ENCODE measurements around the gene POPDC2. TPM values are rescaled to one million over a fixed set of nuclear protein-coding genes. Genes with fewer than 3 reads are reported as not detected.
"Not testable (repeated sequence)": the region's sequence is repeated elsewhere in the genome, so short reads cannot be mapped to it uniquely, and the experiment has no call there.

POPDC2 gene
- total RNA-seq, result 1.5 TPM
- long read RNA-seq, partial matches to known transcripts, result 0 of 4 reads
- long read RNA-seq, other reads (novel, unspliced or antisense), result 3 of 4 reads

- no peak for DNase-seq (ENCODE audit: low spot score)
Measured at GRCh38 chr3:119660474-119661440, at the start of gene POPDC2. TSS of gene POPDC2 (minus strand) at chr3:119660589. CDS start at chr3:119660423, 166 bp downstream.

GRCh38 chr3:119703820-119704531, 43.6 kb upstream of the POPDC2 start:
- DNase-seq (ENCODE audit: low spot score), result no peak

GRCh38 chr3:119702530-119703527, 42.4 kb upstream of the POPDC2 start, which contains the start of gene CFAP91:
TSS of gene CFAP91 (plus strand) at chr3:119703022. CDS start at chr3:119703099, 77 bp downstream.
- peak; percentile 98 for DNase-seq (ENCODE audit: low spot score)

DNA sequence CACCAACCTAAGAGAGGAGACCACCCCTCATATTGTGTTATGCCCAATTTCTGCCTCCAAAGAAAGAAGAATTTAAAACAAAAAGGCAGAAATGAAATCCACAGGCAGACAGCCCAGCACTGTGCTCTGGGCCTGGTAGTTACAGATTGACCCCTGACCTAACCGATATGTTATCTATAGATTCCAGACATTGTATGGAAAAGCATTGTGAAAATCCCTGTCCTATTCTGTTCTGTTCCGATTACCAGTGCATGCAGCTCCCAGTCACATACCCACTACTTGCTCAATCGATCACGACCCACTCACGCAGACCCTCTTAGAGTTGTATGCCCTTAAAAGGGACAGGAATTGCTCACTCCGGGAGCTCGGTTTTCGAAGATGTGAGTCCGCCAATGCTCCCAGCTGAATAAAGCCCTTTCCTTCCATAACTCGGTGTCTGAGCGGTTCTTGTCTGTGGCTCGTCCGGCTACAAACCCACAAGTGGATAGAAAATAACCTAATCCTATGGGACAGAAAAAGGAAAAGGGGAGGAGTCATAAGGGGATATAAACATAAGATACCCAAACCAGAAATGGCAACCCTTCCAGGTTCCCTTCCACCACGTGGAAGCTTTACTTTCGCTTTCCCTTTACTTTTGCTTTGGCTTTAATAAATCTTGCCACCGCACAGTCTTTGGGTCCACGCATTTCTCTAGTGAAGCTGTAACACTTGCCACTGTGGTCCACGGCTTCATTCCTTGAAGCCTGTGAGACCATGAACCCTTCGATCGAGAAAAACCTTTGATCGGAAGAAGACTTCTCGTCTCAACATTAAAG, 40.7 kb upstream of the POPDC2 start:
- no peak for DNase-seq (ENCODE audit: low spot score)

DNA sequence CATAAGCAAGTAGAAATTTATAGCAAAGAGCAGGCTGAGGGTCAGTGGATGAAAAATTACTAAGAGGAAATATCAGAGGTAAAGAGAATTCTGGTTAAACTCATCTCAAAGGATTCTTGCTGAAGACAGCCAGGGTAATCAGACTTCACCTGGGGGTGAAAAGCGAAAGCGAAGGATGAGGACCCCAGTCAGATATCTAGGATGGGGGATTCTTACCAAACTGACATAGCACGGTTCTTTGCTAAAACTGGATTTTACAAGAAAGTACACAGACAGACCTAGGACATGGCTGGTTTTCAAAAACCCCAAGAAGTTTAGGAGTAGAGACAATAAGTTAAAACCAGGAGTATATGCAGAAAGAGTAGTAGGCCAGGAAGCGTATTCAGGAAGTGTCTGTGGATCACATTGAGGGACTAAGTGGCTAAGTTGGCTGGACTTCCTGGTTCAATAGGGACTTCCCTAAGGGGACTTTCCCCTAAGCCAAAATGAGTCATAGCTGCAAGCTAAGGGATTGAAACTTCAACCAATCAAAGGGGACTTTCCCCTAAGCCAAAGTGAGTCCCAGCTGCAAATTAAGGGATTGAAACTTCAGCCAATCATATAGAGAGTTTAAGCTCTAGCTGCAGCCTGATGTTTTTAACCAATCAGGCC, 40.0 kb upstream of the POPDC2 start:
- no peak for DNase-seq (ENCODE audit: low spot score)

DNA sequence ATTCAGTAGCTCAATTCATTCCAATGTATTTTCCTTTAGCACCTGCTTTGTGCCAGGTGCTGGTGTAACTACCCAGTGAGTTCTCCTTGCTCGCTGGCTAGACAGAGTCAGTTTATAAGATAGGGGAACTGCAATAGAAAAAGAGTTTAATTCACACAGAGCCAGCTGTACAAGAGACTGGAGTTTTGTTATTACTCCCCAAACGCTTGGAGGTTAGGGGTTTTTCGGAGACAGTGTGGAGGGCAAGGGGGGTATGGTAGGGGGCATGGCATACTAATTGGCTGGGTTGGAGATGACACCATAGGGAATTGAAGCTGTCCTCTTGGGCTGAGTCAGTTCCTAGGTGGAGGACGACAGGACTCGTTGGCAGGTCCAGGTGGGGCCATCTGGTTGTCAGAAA, 37.0 kb upstream of the POPDC2 start:
- DNase-seq (ENCODE audit: low spot score), result no peak

GRCh38 chr3:119695480-119695879, 35.1 kb upstream of the POPDC2 start:
- DNase-seq (ENCODE audit: low spot score), result no peak

DNA sequence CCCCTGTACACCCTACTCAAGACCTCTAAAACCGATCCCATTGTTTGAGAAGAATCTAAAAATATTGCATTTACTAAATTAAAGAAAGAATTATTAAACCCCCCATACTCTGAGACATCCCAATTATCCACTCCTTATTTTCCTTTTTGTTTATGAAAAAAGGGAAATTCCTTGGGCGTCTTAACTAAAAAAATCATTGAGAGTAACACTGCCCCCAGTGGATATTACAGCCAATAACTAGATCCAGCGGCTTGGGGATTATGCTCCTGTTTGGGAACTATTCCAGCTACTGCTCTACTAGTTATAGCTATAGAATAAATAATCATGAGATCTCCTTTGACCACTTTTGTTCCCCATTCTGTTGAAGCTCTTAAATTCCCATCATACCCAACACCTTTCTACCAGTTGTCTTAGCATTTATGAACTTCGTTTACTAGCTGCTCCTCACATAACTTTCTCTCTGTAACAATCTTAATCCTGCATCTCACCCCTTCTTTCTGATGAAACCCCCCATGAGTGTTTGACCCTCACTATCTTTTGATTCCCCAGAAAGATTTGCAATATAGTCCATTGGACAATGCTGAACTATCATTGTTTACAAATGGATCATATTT, 29.8 kb upstream of the POPDC2 start:
- DNase-seq (ENCODE audit: low spot score), result no peak

DNA sequence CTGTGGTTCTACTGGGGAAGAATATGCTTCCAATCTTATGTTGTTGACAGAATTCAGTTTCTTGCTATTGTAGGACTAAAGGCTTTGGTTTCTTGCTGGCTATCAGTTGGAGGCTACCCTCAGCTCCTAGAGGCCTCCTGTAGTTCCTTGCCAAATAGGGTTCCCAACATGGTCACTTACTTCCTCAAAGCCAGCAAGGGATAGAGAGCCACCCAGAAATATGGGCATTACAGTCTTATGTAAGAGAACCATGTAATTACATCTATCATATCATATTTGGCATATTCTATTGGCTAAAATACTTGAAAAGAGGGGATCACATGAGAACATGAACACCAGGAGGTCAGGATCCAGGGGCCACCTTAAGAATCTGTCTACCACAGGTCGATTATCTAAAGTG, 23.0 kb upstream of the POPDC2 start:
- DNase-seq (ENCODE audit: low spot score), result no peak

GRCh38 chr3:119681279-119681678, 20.9 kb upstream of the POPDC2 start:
- no peak for DNase-seq (ENCODE audit: low spot score)

DNA sequence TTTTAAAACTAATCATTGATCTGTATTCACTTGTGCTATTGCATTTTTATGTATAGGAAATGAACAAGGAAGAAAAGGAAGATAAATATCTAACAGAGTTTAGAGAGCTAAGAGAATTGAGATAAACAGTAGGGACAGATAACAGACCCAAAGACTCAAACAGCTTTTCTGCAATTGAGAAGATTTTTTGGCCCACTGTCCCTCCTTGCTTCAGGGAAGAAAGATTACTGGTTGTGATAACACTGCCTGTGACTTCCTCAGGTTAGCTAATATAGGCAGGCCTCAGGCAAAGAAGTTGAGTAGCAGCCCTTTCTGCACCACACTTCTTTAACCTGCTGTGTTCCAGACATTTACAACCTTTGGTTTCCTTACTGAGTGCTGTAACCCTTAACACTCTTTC, 19.5 kb upstream of the POPDC2 start:
- no peak for DNase-seq (ENCODE audit: low spot score)

- DNase-seq (ENCODE audit: low spot score), result not testable (repeated sequence)
Measured at GRCh38 chr3:119678209-119678608, 17.8 kb upstream of the POPDC2 start.

GRCh38 chr3:119677641-119677934, 17.2 kb upstream of the POPDC2 start:
- no peak for DNase-seq (ENCODE audit: low spot score)

GRCh38 chr3:119676771-119677640, 16.6 kb upstream of the POPDC2 start, which contains the start of gene COX17:
TSS of gene COX17 (minus strand) at chr3:119677406. CDS start at chr3:119677310, 96 bp downstream.
- DNase-seq (ENCODE audit: low spot score), result peak; percentile 95

DNA sequence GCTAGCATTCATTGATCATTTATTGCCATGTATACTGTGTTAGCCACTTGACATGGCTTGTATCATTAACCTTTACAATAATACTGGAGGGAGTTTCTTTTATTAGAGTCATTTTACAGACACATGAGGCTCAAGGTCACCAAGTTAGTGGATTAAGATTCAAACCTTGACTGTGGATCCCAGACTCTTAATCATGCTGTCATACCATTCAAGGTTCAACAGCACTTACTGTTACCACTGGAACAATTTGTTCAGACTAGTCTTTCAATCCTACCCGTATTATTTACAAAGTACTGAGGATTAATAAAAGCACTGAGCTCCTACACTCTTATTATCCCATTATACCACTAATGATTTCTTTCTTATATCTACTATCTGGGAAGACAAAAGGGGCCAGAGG, 15.6 kb upstream of the POPDC2 start:
- no peak for DNase-seq (ENCODE audit: low spot score)

- no peak for DNase-seq (ENCODE audit: low spot score)
Measured at GRCh38 chr3:119675188-119675874, 14.9 kb upstream of the POPDC2 start.

GRCh38 chr3:119673875-119674274, 13.5 kb upstream of the POPDC2 start:
- DNase-seq (ENCODE audit: low spot score), result no peak
